Choroid plexus epithelial cell (primary cell): ENCODE data around the gene FAM181A.

Experiments
- DNase-seq: peaks from one replicate; pipeline ENCODE4 v3.0.0-alpha.2; 2010; ENCODE audit warnings: low read depth
- H3K4me3 ChIP-seq: 2 replicates; pipeline ENCODE4 v1.5.1; 2011; ENCODE audit warnings: low read depth, mild to moderate bottlenecking, control low read depth, low read length, moderate library complexity
- TF ChIP-seq, protein P1 (sequence below): conservative IDR thresholded peaks from 2 replicates; pipeline ENCODE4 v1.5.1; 2011; ENCODE audit warnings: low read depth, mild to moderate bottlenecking, control low read depth, inconsistent platforms, low read length, moderate library complexity

The FAM181A gene

DNA sequence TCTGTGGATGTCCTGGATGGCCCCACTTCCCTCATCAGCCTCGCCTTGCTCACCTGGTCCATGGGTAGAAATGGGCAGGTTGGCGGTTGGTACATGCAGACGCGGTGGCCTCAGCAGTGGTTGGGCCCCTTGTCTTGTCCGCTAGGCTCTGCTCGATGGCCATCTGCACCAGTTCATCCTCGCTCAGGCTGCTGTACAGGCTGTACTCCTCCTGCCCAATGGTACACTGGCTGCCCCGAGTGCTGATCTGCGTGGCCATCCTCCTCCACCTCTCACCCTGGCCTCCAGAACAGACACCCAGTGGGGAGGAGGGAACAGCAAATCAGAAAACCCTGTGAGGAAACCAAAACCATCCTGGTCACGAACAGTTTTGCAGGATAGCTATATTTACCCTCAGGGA is 37.1 kb downstream of the FAM181A start:
- H3K4me3 ChIP-seq = no peak overlapping the region
- TF ChIP-seq, protein P1, sequence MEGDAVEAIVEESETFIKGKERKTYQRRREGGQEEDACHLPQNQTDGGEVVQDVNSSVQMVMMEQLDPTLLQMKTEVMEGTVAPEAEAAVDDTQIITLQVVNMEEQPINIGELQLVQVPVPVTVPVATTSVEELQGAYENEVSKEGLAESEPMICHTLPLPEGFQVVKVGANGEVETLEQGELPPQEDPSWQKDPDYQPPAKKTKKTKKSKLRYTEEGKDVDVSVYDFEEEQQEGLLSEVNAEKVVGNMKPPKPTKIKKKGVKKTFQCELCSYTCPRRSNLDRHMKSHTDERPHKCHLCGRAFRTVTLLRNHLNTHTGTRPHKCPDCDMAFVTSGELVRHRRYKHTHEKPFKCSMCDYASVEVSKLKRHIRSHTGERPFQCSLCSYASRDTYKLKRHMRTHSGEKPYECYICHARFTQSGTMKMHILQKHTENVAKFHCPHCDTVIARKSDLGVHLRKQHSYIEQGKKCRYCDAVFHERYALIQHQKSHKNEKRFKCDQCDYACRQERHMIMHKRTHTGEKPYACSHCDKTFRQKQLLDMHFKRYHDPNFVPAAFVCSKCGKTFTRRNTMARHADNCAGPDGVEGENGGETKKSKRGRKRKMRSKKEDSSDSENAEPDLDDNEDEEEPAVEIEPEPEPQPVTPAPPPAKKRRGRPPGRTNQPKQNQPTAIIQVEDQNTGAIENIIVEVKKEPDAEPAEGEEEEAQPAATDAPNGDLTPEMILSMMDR = no peak
- no peak for DNase-seq

DNA sequence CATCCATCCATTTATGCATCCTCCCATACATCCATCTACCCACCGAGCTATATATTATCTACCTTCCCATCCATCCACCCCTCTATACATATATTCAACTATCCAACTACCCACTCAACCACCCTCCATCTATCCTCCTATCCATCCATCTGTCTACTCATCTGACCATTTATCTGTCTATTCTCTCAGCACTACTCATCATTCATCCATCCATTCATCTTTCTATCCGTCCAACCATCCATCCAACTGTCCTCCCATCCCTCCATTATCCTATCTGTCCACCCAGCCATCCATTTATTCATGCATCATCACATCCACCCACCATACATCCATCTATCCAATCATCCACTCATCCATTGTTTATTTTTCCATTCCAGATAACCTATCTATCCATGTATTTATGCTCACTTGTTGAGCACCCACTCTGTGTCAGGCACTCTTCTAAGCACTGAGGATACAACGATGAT is 37.7 kb downstream of the FAM181A start:
- DNase-seq = no peak
- H3K4me3 ChIP-seq = no peak overlapping the region
- TF ChIP-seq, protein P1 = no peak

DNA sequence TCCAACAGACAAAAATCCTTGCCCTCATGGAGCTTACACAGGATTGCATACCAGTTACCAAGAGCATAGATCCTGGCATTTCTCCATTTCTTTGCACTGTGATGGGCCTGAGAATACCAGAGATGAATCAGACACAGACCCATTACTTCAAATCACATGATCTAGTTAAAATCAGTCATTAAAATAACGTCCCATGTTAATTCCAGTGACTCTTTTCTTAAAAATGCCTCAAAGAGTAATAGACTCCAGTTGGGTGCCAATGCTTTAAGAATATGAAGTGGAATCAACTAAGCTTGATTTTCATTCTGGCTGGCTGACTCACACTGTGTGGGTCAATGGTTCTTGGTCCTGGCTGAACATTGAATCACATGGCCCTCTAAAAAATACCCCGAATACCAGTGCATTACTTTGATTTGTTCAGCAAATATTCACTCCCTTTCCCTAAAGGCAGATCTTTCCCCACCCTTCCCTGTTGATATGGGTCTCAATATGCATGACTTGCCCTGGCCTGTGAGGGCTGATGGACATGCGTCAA is 38.2 kb downstream of the FAM181A start:
- TF ChIP-seq, protein P1 = no peak
- peak; percentile 93 for DNase-seq
- H3K4me3 ChIP-seq = no peak overlapping the region

GRCh38 chr14:93965946-93966474 is 38.9 kb downstream of the FAM181A start:
- no peak overlapping the region for H3K4me3 ChIP-seq
- TF ChIP-seq, protein P1 = no peak
- DNase-seq = no peak

- TF ChIP-seq, protein P1 = no peak
- no peak for DNase-seq
- H3K4me3 ChIP-seq = no peak overlapping the region
Observed at GRCh38 chr14:93967637-93968250, 40.6 kb downstream of the FAM181A start.

- TF ChIP-seq, protein P1 = no peak
- no peak overlapping the region for H3K4me3 ChIP-seq
- DNase-seq = no peak
Observed at GRCh38 chr14:93969082-93969828, 42.1 kb downstream of the FAM181A start.
